CD8-positive, alpha-beta memory T cell (primary cell): ENCODE data around the gene STK39. TPM values are rescaled to one million over a fixed set of nuclear protein-coding genes. Genes with fewer than 3 reads are reported as not detected.
A peak's percentile ranks its signal among the peaks of the same experiment; 100 is the strongest.

ENCODE experiments used
- CTCF ChIA-PET: fragments of 350-600 bp; sonication (Branson Sonifier 250); formaldehyde crosslinking; loops from one replicate; lab custom pipeline; 2021; ENCODE audit warnings: antibody characterized with exemption; lab: Charles Lee
- POLR2A ChIA-PET: fragments of 350-600 bp; sonication (Branson Sonifier 250); formaldehyde crosslinking; loops from one replicate; lab custom pipeline; 2021; ENCODE audit warnings: antibody characterized with exemption; lab: Charles Lee
- DNase-seq, 5 donors: peaks; one replicate each; pipeline versions ENCODE4 v3.0.0 to v3.0.0-alpha.2; 2020 to 2022; ENCODE audit warnings: mixed read lengths in 1 of 5
- H3K27ac ChIP-seq: one replicate; pipeline ENCODE4 v1.7.0; 2013; ENCODE audit warnings: low read depth, mild to moderate bottlenecking, low read length, moderate library complexity
- H3K27me3 ChIP-seq: 2 replicates; pipeline ENCODE4 v1.7.0; 2013; ENCODE audit warnings: low read length, mild to moderate bottlenecking; ENCODE audit not compliant: insufficient read depth, poor library complexity, severe bottlenecking
- H3K36me3 ChIP-seq: 2 replicates; pipeline ENCODE4 v1.7.0; 2013; ENCODE audit warnings: mild to moderate bottlenecking, low read length, moderate library complexity; ENCODE audit not compliant: insufficient read depth
- H3K4me1 ChIP-seq: 2 replicates; pipeline ENCODE4 v1.7.0; 2013; ENCODE audit warnings: mild to moderate bottlenecking, low read length, moderate library complexity; ENCODE audit not compliant: insufficient read depth
- H3K4me3 ChIP-seq: 2 replicates; pipeline ENCODE4 v1.7.0; 2013; ENCODE audit warnings: mild to moderate bottlenecking, low read length
- H3K9me3 ChIP-seq: 2 replicates; pipeline ENCODE4 v1.7.0; 2013; ENCODE audit warnings: mild to moderate bottlenecking, low read length
- H3K27ac Mint-ChIP-seq, 8 donors: one replicate each; pipeline ENCODE4 v1.8.0; 2020 to 2021; ENCODE audit warnings: mixed read lengths in 8 of 8, mild to moderate bottlenecking in 6 of 8, inconsistent platforms in 3 of 8, moderate library complexity in 3 of 8
- H3K27me3 Mint-ChIP-seq, 2 donors: one replicate each; pipeline ENCODE4 v1.8.0; 2020 to 2021; ENCODE audit warnings: mixed read lengths in 2 of 2, mild to moderate bottlenecking in 1 of 2, moderate library complexity in 1 of 2
- H3K36me3 Mint-ChIP-seq, 3 donors: one replicate each; pipeline ENCODE4 v1.8.0; 2020 to 2021; ENCODE audit warnings: mixed read lengths in 3 of 3, inconsistent platforms in 1 of 3, mild to moderate bottlenecking in 1 of 3
- H3K4me1 Mint-ChIP-seq, 3 donors: one replicate each; pipeline ENCODE4 v1.8.0; 2020 to 2021; ENCODE audit warnings: mixed read lengths in 3 of 3, inconsistent platforms in 1 of 3, mild to moderate bottlenecking in 1 of 3
- H3K4me3 Mint-ChIP-seq, 7 donors: one replicate each; pipeline ENCODE4 v1.8.0; 2020 to 2021; ENCODE audit warnings: mixed read lengths in 7 of 7, mild to moderate bottlenecking in 6 of 7, moderate library complexity in 4 of 7, inconsistent platforms in 2 of 7
- H3K9me3 Mint-ChIP-seq, 5 donors: one replicate each; pipeline ENCODE4 v1.8.0; 2020 to 2022; ENCODE audit warnings: mixed read lengths in 5 of 5, mild to moderate bottlenecking in 3 of 5, moderate library complexity in 2 of 5, inconsistent platforms in 1 of 5
- polyA plus RNA-seq: library from polyadenylated mRNA; unstranded; fragments of 300-500 nt; fragmentation: Illumina TruSeq; gene quantifications from one replicate; pipeline ENCODE4 v1.2.3, GENCODE V29; 2021
- total RNA-seq, 2 experiments: library from RNA; stranded (reverse); gene quantifications; one replicate each; pipeline ENCODE4 v1.2.3, GENCODE V29; 2021

The STK39 gene
- total and polyA plus RNA-seq, 3 experiments from 2014 or later, result 11.2 to 28.3 (median 25.7) TPM

GRCh38 chr2:168212167-168212566, 35.2 kb downstream of the STK39 start:
- Mint-ChIP-seq H3K27ac (peak overlapping the region in 7 of 8 donors; percentile 3 to 87 (median 50)), H3K36me3 (peaks cover 0 to 8% (median 3%) of the 10 kb centered on the region in 3 donors), H3K27me3 (no peaks in the 10 kb centered on the region), H3K4me1 (peaks cover 53 to 77% (median 71%) of the 10 kb centered on the region in 3 donors), H3K9me3 (no peaks in the 10 kb centered on the region), H3K4me3 (peak overlapping the region in 6 of 7 donors; percentile 21 to 86 (median 58))
- H3K27me3 ChIP-seq, result no peaks in the 10 kb centered on the region
- H3K27ac ChIP-seq, result no peak overlapping the region
- peaks cover 26% of the 10 kb centered on the region for H3K4me1 ChIP-seq
- CTCF ChIA-PET, result no interaction called here
- H3K4me3 ChIP-seq, result no peak overlapping the region
- H3K36me3 ChIP-seq, result no peaks in the 10 kb centered on the region
- H3K9me3 ChIP-seq, result no peaks in the 10 kb centered on the region
- no peak for DNase-seq
- POLR2A ChIA-PET, result no interaction called here

- Mint-ChIP-seq H3K4me1 (peaks cover 54 to 81% (median 75%) of the 10 kb centered on the region in 3 donors), H3K27ac (peak overlapping the region in 6 of 8 donors; percentile 3 to 78 (median 50)), H3K9me3 (no peaks in the 10 kb centered on the region), H3K4me3 (peak overlapping the region in 6 of 7 donors; percentile 21 to 86 (median 64)), H3K27me3 (no peaks in the 10 kb centered on the region), H3K36me3 (peaks cover 0 to 8% (median 5%) of the 10 kb centered on the region in 3 donors)
- Histone ChIP-seq H3K27me3 (no peaks in the 10 kb centered on the region), H3K4me3 (no peak overlapping the region), H3K9me3 (no peaks in the 10 kb centered on the region), H3K27ac (no peak overlapping the region), H3K4me1 (peaks cover 26% of the 10 kb centered on the region), H3K36me3 (no peaks in the 10 kb centered on the region)
- POLR2A ChIA-PET, result no interaction called here
- CTCF ChIA-PET, result no interaction called here
- no peak for DNase-seq
Observed at GRCh38 chr2:168211664-168212163, 35.7 kb downstream of the STK39 start.

GRCh38 chr2:168210895-168211570, 36.4 kb downstream of the STK39 start:
- H3K4me3 ChIP-seq, result no peak overlapping the region
- no peaks in the 10 kb centered on the region for H3K27me3 ChIP-seq
- H3K4me1 Mint-ChIP-seq, result peaks cover 58 to 84% (median 74%) of the 10 kb centered on the region in 3 donors
- H3K27ac Mint-ChIP-seq, result peak overlapping the region in 6 of 8 donors; percentile 0 to 78 (median 40)
- H3K36me3 ChIP-seq, result no peaks in the 10 kb centered on the region
- H3K9me3 ChIP-seq, result no peaks in the 10 kb centered on the region
- H3K27ac ChIP-seq, result no peak overlapping the region
- POLR2A ChIA-PET, result no interaction called here
- H3K4me3 Mint-ChIP-seq, result peak overlapping the region; percentile 16 to 86 (median 54)
- no peaks in the 10 kb centered on the region for H3K9me3 Mint-ChIP-seq
- CTCF ChIA-PET, result no interaction called here
- H3K4me1 ChIP-seq, result peaks cover 26% of the 10 kb centered on the region
- H3K27me3 Mint-ChIP-seq, result no peaks in the 10 kb centered on the region
- no peak for DNase-seq
- peaks cover 0 to 8% (median 7%) of the 10 kb centered on the region in 3 donors for H3K36me3 Mint-ChIP-seq

- Mint-ChIP-seq H3K4me3 (peak overlapping the region in 6 of 7 donors; percentile 21 to 86 (median 60)), H3K27me3 (no peaks in the 10 kb centered on the region), H3K36me3 (peaks cover 0 to 11% (median 4%) of the 10 kb centered on the region in 3 donors), H3K9me3 (no peaks in the 10 kb centered on the region), H3K4me1 (peaks cover 56 to 81% (median 71%) of the 10 kb centered on the region in 3 donors), H3K27ac (peak overlapping the region in 4 of 8 donors; percentile 17 to 72 (median 46))
- H3K4me3 ChIP-seq, result no peak overlapping the region
- H3K36me3 ChIP-seq, result no peaks in the 10 kb centered on the region
- DNase-seq, result no peak
- ChIA-PET CTCF (no interaction called here), POLR2A (no interaction called here)
- H3K27me3 ChIP-seq, result no peaks in the 10 kb centered on the region
- no peaks in the 10 kb centered on the region for H3K9me3 ChIP-seq
- peaks cover 26% of the 10 kb centered on the region for H3K4me1 ChIP-seq
- no peak overlapping the region for H3K27ac ChIP-seq
Observed at GRCh38 chr2:168210216-168210894, 37.0 kb downstream of the STK39 start.

GRCh38 chr2:168208652-168209051, 38.7 kb downstream of the STK39 start:
- H3K4me3 Mint-ChIP-seq, result no peak overlapping the region
- Histone ChIP-seq H3K27me3 (no peaks in the 10 kb centered on the region), H3K9me3 (no peaks in the 10 kb centered on the region), H3K36me3 (no peaks in the 10 kb centered on the region), H3K4me3 (no peak overlapping the region), H3K4me1 (peaks cover 26% of the 10 kb centered on the region), H3K27ac (no peak overlapping the region)
- H3K9me3 Mint-ChIP-seq, result no peaks in the 10 kb centered on the region
- no peak for DNase-seq
- peak overlapping the region in 1 of 8 donors; percentile 72 for H3K27ac Mint-ChIP-seq
- ChIA-PET CTCF (interaction anchor here (0.7 kb wide), 1 partner anchor 8 kb away, joined by 3 read pairs; no protein-coding TSS in a partner anchor), POLR2A (no interaction called here)
- peaks cover 63 to 82% (median 79%) of the 10 kb centered on the region in 3 donors for H3K4me1 Mint-ChIP-seq
- peaks cover 0 to 7% (median 3%) of the 10 kb centered on the region in 3 donors for H3K36me3 Mint-ChIP-seq
- no peaks in the 10 kb centered on the region for H3K27me3 Mint-ChIP-seq

- Mint-ChIP-seq H3K27me3 (no peaks in the 10 kb centered on the region), H3K4me1 (peaks cover 66 to 87% (median 81%) of the 10 kb centered on the region in 3 donors), H3K9me3 (no peaks in the 10 kb centered on the region), H3K36me3 (peaks cover 0 to 8% (median 8%) of the 10 kb centered on the region in 3 donors), H3K4me3 (no peak overlapping the region), H3K27ac (no peak overlapping the region)
- Histone ChIP-seq H3K36me3 (no peaks in the 10 kb centered on the region), H3K9me3 (no peaks in the 10 kb centered on the region), H3K27ac (no peak overlapping the region), H3K4me3 (no peak overlapping the region), H3K4me1 (peaks cover 26% of the 10 kb centered on the region), H3K27me3 (no peaks in the 10 kb centered on the region)
- CTCF ChIA-PET, result interaction anchor here (0.8 to 1.1 kb wide), 2 partner anchors 9 to 46 kb away, joined by 3 read pairs; no protein-coding TSS in a partner anchor
- no peak for DNase-seq
- POLR2A ChIA-PET, result no interaction called here
Observed at GRCh38 chr2:168207851-168208250, 39.5 kb downstream of the STK39 start.

GRCh38 chr2:168203762-168204693, 43.4 kb downstream of the STK39 start:
- Mint-ChIP-seq H3K9me3 (no peaks in the 10 kb centered on the region), H3K27me3 (no peaks in the 10 kb centered on the region), H3K4me3 (no peak overlapping the region), H3K36me3 (peaks cover 0 to 14% (median 9%) of the 10 kb centered on the region in 3 donors), H3K4me1 (peaks cover 65 to 87% (median 81%) of the 10 kb centered on the region in 3 donors), H3K27ac (peak overlapping the region in 2 of 8 donors; percentile 3 to 32)
- Histone ChIP-seq H3K36me3 (no peaks in the 10 kb centered on the region), H3K27ac (no peak overlapping the region), H3K4me1 (peaks cover 3% of the 10 kb centered on the region), H3K4me3 (no peak overlapping the region), H3K27me3 (no peaks in the 10 kb centered on the region), H3K9me3 (no peaks in the 10 kb centered on the region)
- ChIA-PET POLR2A (no interaction called here), CTCF (no interaction called here)
- DNase-seq, result no peak
